IMR-90 (cell line): ENCODE data around the gene NPTX1. TPM values are rescaled to one million over a fixed set of nuclear protein-coding genes. Genes with fewer than 3 reads are reported as not detected.
A peak's percentile ranks its signal among the peaks of the same experiment; 100 is the strongest.

Source experiments
- ATAC-seq: fragments of 200-7000 bp; cut with Tn5 transposase; 2 replicates; pipeline ENCODE4 v1.9.1; 2020; ENCODE audit warnings: low read depth, mild to moderate bottlenecking, moderate library complexity
- BruUV-seq: library from RNA; stranded (reverse); fragments of 400-500 nt; replicated peaks from 2 replicates; lab custom pipeline; 2021; lab: Mats Ljungman, UMichigan
- CTCF ChIA-PET: fragments of 300-600 bp; formaldehyde crosslinking; extraction: SDS; loops from one replicate; lab custom pipeline; 2021; ENCODE audit warnings: antibody characterized with exemption; lab: Yijun Ruan, JAX
- POLR2A ChIA-PET: fragments of 300-600 bp; sonication (Branson Sonifier 250); formaldehyde crosslinking; loops from one replicate; lab custom pipeline; 2022; ENCODE audit warnings: antibody characterized with exemption; ENCODE audit not compliant: unreplicated experiment; lab: Charles Lee
- DNase-seq: peaks from one replicate; pipeline ENCODE4 v3.0.0; 2013
- H2AFZ ChIP-seq: replicated peaks from 2 replicates; pipeline ENCODE3; 2013; ENCODE audit warnings: low read length, mild to moderate bottlenecking; ENCODE audit not compliant: poor library complexity
- H2AK5ac ChIP-seq: 2 replicates; pipeline ENCODE4 v1.6.1; 2013; ENCODE audit warnings: low read depth, low read length, inconsistent platforms
- H2AK9ac ChIP-seq: replicated peaks from 2 replicates; pipeline ENCODE3; 2013; ENCODE audit warnings: mild to moderate bottlenecking, low read depth, low read length, moderate library complexity; ENCODE audit not compliant: poor library complexity
- H2BK120ac ChIP-seq: 2 replicates; pipeline ENCODE4 v1.6.1; 2013; ENCODE audit warnings: low read depth, low read length, inconsistent platforms
- H2BK15ac ChIP-seq: 3 replicates; pipeline ENCODE4 v1.6.1; 2013; ENCODE audit warnings: low read depth, low read length, inconsistent platforms
- H2BK20ac ChIP-seq: 2 replicates; pipeline ENCODE4 v1.6.1; 2013; ENCODE audit warnings: low read depth, mild to moderate bottlenecking, inconsistent platforms, low read length, moderate library complexity
- H2BK5ac ChIP-seq: 2 replicates; pipeline ENCODE4 v1.6.1; 2013; ENCODE audit warnings: mild to moderate bottlenecking, low read depth, low read length, inconsistent platforms; ENCODE audit not compliant: poor library complexity, severe bottlenecking
- H3K14ac ChIP-seq: replicated peaks from 2 replicates; pipeline ENCODE4 v1.6.1; 2013; ENCODE audit warnings: low read depth, low read length, inconsistent platforms
- H3K18ac ChIP-seq: 2 replicates; pipeline ENCODE4 v1.6.1; 2013; ENCODE audit warnings: low read depth, low read length, control low read depth
- H3K23ac ChIP-seq: 2 replicates; pipeline ENCODE4 v1.6.1; 2013; ENCODE audit warnings: low read depth, low read length, inconsistent platforms
- H3K27ac ChIP-seq: 2 replicates; pipeline ENCODE4 v1.5.1; 2013; ENCODE audit warnings: mild to moderate bottlenecking, control low read depth, low read length; ENCODE audit not compliant: insufficient read depth
- H3K27me3 ChIP-seq: 2 replicates; pipeline ENCODE4 v1.6.1; 2013; ENCODE audit warnings: low read length; ENCODE audit not compliant: control insufficient read depth, insufficient read depth
- H3K36me3 ChIP-seq: 2 replicates; pipeline ENCODE4 v1.6.1; 2013; ENCODE audit warnings: low read length, mixed read lengths; ENCODE audit not compliant: control insufficient read depth, insufficient read depth
- H3K4ac ChIP-seq: 2 replicates; pipeline ENCODE4 v1.6.1; 2013; ENCODE audit warnings: low read depth, low read length, inconsistent platforms
- H3K4me1 ChIP-seq: 2 replicates; pipeline ENCODE4 v1.6.1; 2013; ENCODE audit warnings: low read length, mixed read lengths; ENCODE audit not compliant: control insufficient read depth, insufficient read depth
- H3K4me2 ChIP-seq: 2 replicates; pipeline ENCODE4 v1.6.1; 2013; ENCODE audit warnings: low read depth, mild to moderate bottlenecking, control low read depth, low read length, moderate library complexity
- H3K4me3 ChIP-seq: 2 replicates; pipeline ENCODE4 v1.5.1; 2013; ENCODE audit warnings: low read depth, mild to moderate bottlenecking, control low read depth, low read length, moderate library complexity; ENCODE audit not compliant: insufficient read depth
- H3K56ac ChIP-seq: 2 replicates; pipeline ENCODE4 v1.6.1; 2013; ENCODE audit warnings: low read length, inconsistent platforms; ENCODE audit not compliant: insufficient read depth; ENCODE audit errors: extremely low read depth
- H3K79me1 ChIP-seq, 2 experiments: 2 replicates each; pipeline ENCODE4 v1.6.1; 2013; ENCODE audit warnings: low read length in 2 of 2, inconsistent platforms in 1 of 2, low read depth in 1 of 2
- H3K9ac ChIP-seq: 2 replicates; pipeline ENCODE4 v1.6.1; 2013; ENCODE audit warnings: low read depth, low read length, control low read depth
- H3K9me1 ChIP-seq: 2 replicates; pipeline ENCODE4 v1.6.1; 2013; ENCODE audit warnings: low read length, inconsistent platforms; ENCODE audit not compliant: insufficient read depth
- H3K9me3 ChIP-seq: 2 replicates; pipeline ENCODE4 v1.6.1; 2013; ENCODE audit warnings: low read length; ENCODE audit not compliant: control insufficient read depth, insufficient read depth
- H4K20me1 ChIP-seq: 2 replicates; pipeline ENCODE4 v1.6.1; 2013; ENCODE audit warnings: low read length, inconsistent platforms; ENCODE audit not compliant: insufficient read depth
- H4K5ac ChIP-seq: 2 replicates; pipeline ENCODE4 v1.6.1; 2013; ENCODE audit warnings: mild to moderate bottlenecking, low read depth, low read length, control low read depth
- H4K8ac ChIP-seq, 2 experiments: 2 replicates each; pipeline ENCODE4 v1.6.1; 2013; ENCODE audit warnings: low read depth in 2 of 2, low read length in 2 of 2, control low read depth in 1 of 2, inconsistent platforms in 1 of 2
- H4K91ac ChIP-seq: 2 replicates; pipeline ENCODE4 v1.6.1; 2013; ENCODE audit warnings: low read depth, low read length, inconsistent platforms; ENCODE audit not compliant: insufficient read depth
- BHLHE40 ChIP-seq: fragments of 150-350 bp; IDR thresholded peaks from 2 replicates; pipeline ENCODE4 v1.6.1; 2016; ENCODE audit warnings: mild to moderate bottlenecking, low read depth, low read length
- CTCF ChIP-seq: conservative IDR thresholded peaks from 2 replicates; pipeline ENCODE4 v1.5.1; 2012; ENCODE audit warnings: mild to moderate bottlenecking, low read depth, low read length, improper control_type of control experiment
- ELK1 ChIP-seq: fragments of 150-350 bp; IDR thresholded peaks from 2 replicates; pipeline ENCODE4 v1.6.1; 2016; ENCODE audit warnings: low read depth, mild to moderate bottlenecking, low read length, moderate library complexity, borderline replicate concordance
- MAZ ChIP-seq: IDR thresholded peaks from 2 replicates; pipeline ENCODE4 v1.6.1; 2012; ENCODE audit warnings: low read depth, mild to moderate bottlenecking, low read length, improper control_type of control experiment, moderate library complexity, borderline replicate concordance
- MXI1 ChIP-seq: IDR thresholded peaks from 2 replicates; pipeline ENCODE4 v1.6.1; 2012; ENCODE audit warnings: low read depth, mild to moderate bottlenecking, low read length, moderate library complexity, borderline replicate concordance
- NFE2L2 ChIP-seq: fragments of 150-350 bp; IDR thresholded peaks from 2 replicates; pipeline ENCODE4 v1.6.1; 2016; ENCODE audit warnings: low read depth, mild to moderate bottlenecking, low read length
- RCOR1 ChIP-seq: IDR thresholded peaks from 2 replicates; pipeline ENCODE4 v1.6.1; 2012; ENCODE audit warnings: mild to moderate bottlenecking, low read length, improper control_type of control experiment; ENCODE audit not compliant: insufficient replicate concordance
- RFX5 ChIP-seq: IDR thresholded peaks from 2 replicates; pipeline ENCODE4 v1.8.0; 2012; ENCODE audit warnings: low read depth, mild to moderate bottlenecking, low read length, moderate library complexity
- SMC3 ChIP-seq: fragments of 150-350 bp; IDR thresholded peaks from 2 replicates; pipeline ENCODE4 v1.6.1; 2016; ENCODE audit warnings: low read depth, mild to moderate bottlenecking, antibody characterized with exemption, low read length, moderate library complexity
- WGBS, 2 experiments: methylation state at CpG; one replicate each; pipeline versions ENCODE4 v1.1.5 to v1.1.7; 2013; ENCODE audit warnings: missing lambda C conversion rate in 2 of 2; ENCODE audit not compliant: insufficient read length in 1 of 2; ENCODE audit errors: extremely low coverage in 2 of 2; 5-methylcytosine and 5-hydroxymethylcytosine counted together
- dilution Hi-C: fragments of 300-500 bp; cut with HindIII; formaldehyde crosslinking; loops from one replicate; pipeline ENCODE4 v1.14.3; 2018; ENCODE audit warnings: low sequenced_read_pairs; ENCODE audit not compliant: unreplicated experiment
- in situ Hi-C: fragments of 300-500 bp; cut with MboI; formaldehyde crosslinking; loops from 3 replicates; pipeline ENCODE4 v1.14.3; 2019; ENCODE audit warnings: low sequenced_read_pairs, inconsistent platforms, mixed read lengths
- intact Hi-C: fragments of 100-400 bp; cut with micrococcal nuclease; formaldehyde crosslinking; loops from 2 replicates; pipeline ENCODE4 v1.10.0; 2022
- polyA plus RNA-seq, 3 experiments: library from polyadenylated mRNA; depleted of rRNA; stranded (reverse); fragments of >200 nt; gene quantifications; 2 replicates each; pipeline ENCODE4 v1.2.3, GENCODE V29; 2012; ENCODE audit warnings: low replicate concordance in 1 of 3
- total RNA-seq: library from RNA; depleted of rRNA; stranded (reverse); fragments of >200 nt; gene quantifications from 2 replicates; pipeline ENCODE4 v1.2.3, GENCODE V29; 2012

The NPTX1 gene
- total and polyA plus RNA-seq, 2 of the 4 experiments (the other 2 are of a cell fraction), result 20.8 to 39.5 TPM

- TF ChIP-seq RCOR1 (no peak), RFX5 (no peak), MXI1 (0 out of 2 replicates have a peak, but pooled peaks have one; percentile 25)
These were observed 25.6 kb upstream of the NPTX1 start (continued) for GRCh38 chr17:80501741-80502577.

- in situ Hi-C loops, result no loop called here
- BruUV-seq, result no TSS peak
- H4K5ac ChIP-seq, result no peak overlapping the region
- no peak for DNase-seq
- H3K4me3 ChIP-seq, result no peak overlapping the region
- no peak overlapping the region for H4K8ac ChIP-seq
- no peaks in the 10 kb centered on the region for H4K20me1 ChIP-seq
- no peak overlapping the region for H3K18ac ChIP-seq
- no peak overlapping the region for H3K9ac ChIP-seq
- H3K9me3 ChIP-seq, result no peaks in the 10 kb centered on the region
- no peak overlapping the region for H2BK20ac ChIP-seq
- no peak overlapping the region for H3K23ac ChIP-seq
- H3K27me3 ChIP-seq, result no peaks in the 10 kb centered on the region
- no peak overlapping the region for H3K4me2 ChIP-seq
- 0 out of 4 replicates have a peak, but pooled peaks cover 0 to 5% of the 10 kb centered on the region in 2 experiments for H3K79me1 ChIP-seq
- no peak overlapping the region for H3K27ac ChIP-seq
- peaks cover 8% of the 10 kb centered on the region for H3K9me1 ChIP-seq
- ATAC-seq, result no peak
- no peak for TF ChIP-seq CTCF
- TF ChIP-seq NFE2L2, result no peak
- TF ChIP-seq MAZ, result no peak
- TF ChIP-seq ELK1, result no peak
- TF ChIP-seq SMC3, result no peak
- TF ChIP-seq RCOR1, result no peak
- TF ChIP-seq BHLHE40, result no peak
- no peak overlapping the region for H3K4ac ChIP-seq
- peak overlapping the region; percentile 33; the same call in 1 of the 2 replicates for H2BK120ac ChIP-seq
- ChIA-PET POLR2A (no interaction called here), CTCF (no interaction called here)
- H3K14ac ChIP-seq, result no peak overlapping the region
- no peaks in the 10 kb centered on the region for H3K36me3 ChIP-seq
- H2AFZ ChIP-seq, result no peak overlapping the region
- dilution Hi-C loops, result no loop called here
- no peak overlapping the region for H2AK9ac ChIP-seq
- intact Hi-C loops, result no loop called here
- no peak overlapping the region for H2BK5ac ChIP-seq
- no peak overlapping the region for H3K56ac ChIP-seq
- H4K91ac ChIP-seq, result no peak overlapping the region
- no peak overlapping the region for H2AK5ac ChIP-seq
- H3K4me1 ChIP-seq, result peaks cover 16% of the 10 kb centered on the region
- 78% methylated on average over 9 of the region's 22 CpGs; no CpG with 5 or more reads in 1 of the 2 experiments for whole genome bisulfite sequencing, 2 experiments
- no peak overlapping the region for H2BK15ac ChIP-seq
These were observed 23.7 kb upstream of the NPTX1 start for GRCh38 chr17:80499961-80500665.
